ENCODE data around the gene HUNK.
"Not testable (repeated sequence)": the region's sequence is repeated elsewhere in the genome, so short reads cannot be mapped to it uniquely, and the experiment has no call there.

Gene HUNK

GRCh38 chr21:31871371-31871770 is 1.4 kb upstream of the HUNK start:
- not testable (repeated sequence) for FAIRE-seq

- no peak for FAIRE-seq
These were observed 758 bp upstream of the HUNK start for GRCh38 chr21:31872072-31872451.

GRCh38 chr21:31873275-31873695 is 465 bp downstream of the HUNK start:
- no peak for FAIRE-seq

- no peak for FAIRE-seq
These were observed 1.1 kb downstream of the HUNK start for GRCh38 chr21:31873696-31874599.

GRCh38 chr21:31874812-31875212 is 2.0 kb downstream of the HUNK start:
- no peak for FAIRE-seq

- FAIRE-seq: no peak
These were observed 2.7 kb downstream of the HUNK start for GRCh38 chr21:31875496-31876015.

GRCh38 chr21:31877463-31877957 is 4.7 kb downstream of the HUNK start:
- no peak for FAIRE-seq

GRCh38 chr21:31878831-31879230 is 6.0 kb downstream of the HUNK start:
- no peak for FAIRE-seq

GRCh38 chr21:31879241-31879650 is 6.4 kb downstream of the HUNK start:
- no peak for FAIRE-seq

GRCh38 chr21:31879911-31880310 is 7.1 kb downstream of the HUNK start:
- no peak for FAIRE-seq

- FAIRE-seq: no peak
These were observed 8.0 kb downstream of the HUNK start for GRCh38 chr21:31880816-31881215.

- no peak for FAIRE-seq
These were observed 9.9 kb downstream of the HUNK start for GRCh38 chr21:31882711-31883110.

- FAIRE-seq: no peak
These were observed 12.3 kb downstream of the HUNK start for GRCh38 chr21:31885146-31885545.

- FAIRE-seq: no peak
These were observed 14.1 kb downstream of the HUNK start for GRCh38 chr21:31886915-31887314.

GRCh38 chr21:31887391-31887841 is 14.6 kb downstream of the HUNK start:
- no peak for FAIRE-seq

GRCh38 chr21:31888936-31889371 is 16.1 kb downstream of the HUNK start:
- FAIRE-seq: no peak

GRCh38 chr21:31889460-31889859 is 16.6 kb downstream of the HUNK start:
- no peak for FAIRE-seq

GRCh38 chr21:31892686-31893085 is 19.9 kb downstream of the HUNK start:
- no peak for FAIRE-seq

GRCh38 chr21:31893851-31894415 is 21.1 kb downstream of the HUNK start:
- no peak for FAIRE-seq

GRCh38 chr21:31894457-31894856 is 21.6 kb downstream of the HUNK start:
- no peak for FAIRE-seq

- no peak for FAIRE-seq
These were observed 22.4 kb downstream of the HUNK start for GRCh38 chr21:31895077-31895835.

- no peak for FAIRE-seq
These were observed 23.2 kb downstream of the HUNK start for GRCh38 chr21:31896019-31896418.

- no peak for FAIRE-seq
These were observed 24.5 kb downstream of the HUNK start for GRCh38 chr21:31897311-31897710.
